Measurements from ENCODE around the gene SGSM2. TPM values are rescaled to one million over a fixed set of nuclear protein-coding genes. Genes with fewer than 3 reads are reported as not detected.

The SGSM2 gene
- total and polyA plus RNA-seq, 2 of the 13 experiments (the other 11 are each of a cell fraction or from before 2014, with no cell fraction given): 30.4 to 51.3 TPM

- TF ChIP-seq ZNF318 (CRISPR knock-in tag; IDR thresholded peaks at IDR 0.05) (no peak), HNRNPL (IDR thresholded peaks at IDR 0.05; ENCODE audit: low read depth, low read length) (no peak), ZNF362 (CRISPR knock-in tag; IDR thresholded peaks at IDR 0.05; ENCODE audit: borderline replicate concordance) (no peak), TBL1XR1 (IDR thresholded peaks at IDR 0.05; ENCODE audit: borderline replicate concordance, low read length, partially characterized antibody) (no peak), ZNF432 (CRISPR knock-in tag; IDR thresholded peaks at IDR 0.05; ENCODE audit: borderline replicate concordance) (no peak), ZNF724P (CRISPR knock-in tag; IDR thresholded peaks at IDR 0.05; ENCODE audit: borderline replicate concordance) (peak; percentile 17; the same call in 1 of the 2 replicates), ZNF710 (CRISPR knock-in tag; IDR thresholded peaks at IDR 0.05; ENCODE audit: borderline replicate concordance) (no peak), JUNB (CRISPR knock-in tag; IDR thresholded peaks at IDR 0.05; ENCODE audit: borderline replicate concordance) (no peak), ZNF333 (CRISPR knock-in tag; IDR thresholded peaks at IDR 0.05; ENCODE audit: borderline replicate concordance) (no peak), ZFP1 (CRISPR knock-in tag; IDR thresholded peaks at IDR 0.05) (no peak), SRF (IDR thresholded peaks at IDR 0.05; ENCODE audit: low read depth, low read length) (no peak), TP53 (CRISPR knock-in tag; conservative IDR thresholded peaks at IDR 0.05) (no peak)
- TF ChIP-seq, protein P1, sequence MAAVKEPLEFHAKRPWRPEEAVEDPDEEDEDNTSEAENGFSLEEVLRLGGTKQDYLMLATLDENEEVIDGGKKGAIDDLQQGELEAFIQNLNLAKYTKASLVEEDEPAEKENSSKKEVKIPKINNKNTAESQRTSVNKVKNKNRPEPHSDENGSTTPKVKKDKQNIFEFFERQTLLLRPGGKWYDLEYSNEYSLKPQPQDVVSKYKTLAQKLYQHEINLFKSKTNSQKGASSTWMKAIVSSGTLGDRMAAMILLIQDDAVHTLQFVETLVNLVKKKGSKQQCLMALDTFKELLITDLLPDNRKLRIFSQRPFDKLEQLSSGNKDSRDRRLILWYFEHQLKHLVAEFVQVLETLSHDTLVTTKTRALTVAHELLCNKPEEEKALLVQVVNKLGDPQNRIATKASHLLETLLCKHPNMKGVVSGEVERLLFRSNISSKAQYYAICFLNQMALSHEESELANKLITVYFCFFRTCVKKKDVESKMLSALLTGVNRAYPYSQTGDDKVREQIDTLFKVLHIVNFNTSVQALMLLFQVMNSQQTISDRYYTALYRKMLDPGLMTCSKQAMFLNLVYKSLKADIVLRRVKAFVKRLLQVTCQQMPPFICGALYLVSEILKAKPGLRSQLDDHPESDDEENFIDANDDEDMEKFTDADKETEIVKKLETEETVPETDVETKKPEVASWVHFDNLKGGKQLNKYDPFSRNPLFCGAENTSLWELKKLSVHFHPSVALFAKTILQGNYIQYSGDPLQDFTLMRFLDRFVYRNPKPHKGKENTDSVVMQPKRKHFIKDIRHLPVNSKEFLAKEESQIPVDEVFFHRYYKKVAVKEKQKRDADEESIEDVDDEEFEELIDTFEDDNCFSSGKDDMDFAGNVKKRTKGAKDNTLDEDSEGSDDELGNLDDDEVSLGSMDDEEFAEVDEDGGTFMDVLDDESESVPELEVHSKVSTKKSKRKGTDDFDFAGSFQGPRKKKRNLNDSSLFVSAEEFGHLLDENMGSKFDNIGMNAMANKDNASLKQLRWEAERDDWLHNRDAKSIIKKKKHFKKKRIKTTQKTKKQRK (IDR thresholded peaks at IDR 0.05; ENCODE audit: low read length): no peak
Measured at GRCh38 chr17:2335726-2336214, 1.5 kb upstream of the SGSM2 start (continued).

Data from HepG2 (cell line).